ENCODE data around the gene MYO5A.

The MYO5A gene

GRCh38 chr15:52263563-52264282 lies 265.0 kb downstream of the MYO5A start:
- DNase-seq = no peak

- no peak for DNase-seq
Measured at GRCh38 chr15:52262364-52262763, 266.3 kb downstream of the MYO5A start.

- peak in 17 of 56 donors; percentile 10 to 52 (median 18) for DNase-seq
Measured at GRCh38 chr15:52261498-52262242, 267.0 kb downstream of the MYO5A start.

DNA sequence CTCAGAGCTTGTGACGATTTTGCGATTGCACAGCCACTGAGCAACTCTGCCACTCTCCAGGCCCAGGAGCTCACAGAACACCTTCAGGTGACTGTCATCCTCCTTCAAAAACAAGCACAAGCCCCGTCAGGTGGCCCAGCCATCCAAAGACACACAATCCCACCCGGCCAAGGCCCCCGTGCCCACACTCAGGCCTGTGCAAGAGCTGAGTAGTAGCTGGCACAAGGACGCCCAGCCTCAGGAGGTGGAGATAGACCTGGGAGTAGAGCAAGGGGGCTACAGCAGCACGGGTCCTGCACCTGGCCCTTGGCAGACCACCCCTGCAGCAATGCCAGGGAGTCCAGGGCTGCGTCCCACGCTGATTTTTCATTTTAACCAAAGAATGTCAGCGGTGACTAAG lies 267.7 kb downstream of the MYO5A start:
- DNase-seq = no peak

DNA sequence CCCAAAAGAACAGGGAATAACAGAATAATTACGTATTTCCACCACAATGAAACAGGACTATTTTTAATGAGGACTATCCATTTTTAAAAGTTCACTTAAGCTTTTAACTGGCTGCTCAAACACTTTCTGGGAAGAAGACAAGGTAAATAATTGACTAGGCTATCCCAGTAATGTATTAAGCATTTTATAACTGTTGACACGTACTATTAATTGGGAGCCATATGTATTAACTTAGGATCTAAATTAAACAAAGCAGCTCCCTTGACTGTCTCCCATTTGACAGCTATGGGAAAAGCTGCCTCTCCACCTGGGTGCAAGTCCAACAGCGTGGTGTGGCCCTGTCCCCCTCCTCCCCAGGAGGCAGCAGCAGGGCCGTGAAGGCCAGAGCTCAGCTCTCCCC lies 269.2 kb downstream of the MYO5A start:
- DNase-seq = no peak

DNA sequence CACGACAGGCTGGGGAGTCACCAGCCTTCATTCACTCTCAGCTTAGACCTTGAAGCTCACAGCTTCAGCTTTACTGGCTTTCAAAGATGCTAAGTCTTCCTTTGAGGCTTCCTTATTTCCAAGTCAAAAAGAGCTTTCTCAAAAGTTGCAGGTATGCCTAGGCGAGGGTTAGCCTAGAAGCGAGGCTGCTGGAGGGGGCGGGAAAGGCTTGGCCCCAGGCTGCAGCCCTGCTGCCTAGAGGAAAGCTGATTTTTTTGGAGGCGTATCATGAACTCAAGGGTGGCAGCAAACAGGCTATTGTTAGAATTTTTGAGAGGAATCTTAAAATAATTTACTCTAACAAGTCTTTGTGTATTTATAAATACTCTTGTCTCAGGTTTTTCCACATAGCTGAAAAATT lies 270.2 kb downstream of the MYO5A start:
- no peak for DNase-seq

DNA sequence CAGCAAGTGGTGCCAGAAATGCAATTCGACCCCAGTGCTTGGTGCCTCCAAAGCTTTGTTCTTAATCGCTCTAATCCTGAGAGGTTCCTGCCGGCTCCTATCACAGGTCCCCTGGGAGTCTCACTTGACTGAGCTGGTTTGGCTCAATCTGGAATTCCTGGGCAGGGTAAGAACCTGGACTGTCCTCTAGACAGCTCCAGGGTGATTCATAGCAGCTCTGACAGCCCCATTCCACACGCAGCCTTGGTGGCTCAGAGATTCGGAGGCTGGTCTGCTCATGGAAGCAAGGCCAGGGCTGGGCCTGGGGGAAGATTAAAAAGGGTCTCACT lies 271.0 kb downstream of the MYO5A start:
- DNase-seq = no peak

Data from amygdala (tissue), 56 donors.